IMR-90 (cell line): ENCODE results near the gene SPATS2L. TPM values are rescaled to one million over a fixed set of nuclear protein-coding genes. Genes with fewer than 3 reads are reported as not detected.

Source experiments
- ATAC-seq: fragments of 200-7000 bp; cut with Tn5 transposase; 2 replicates; pipeline ENCODE4 v1.9.1; 2020; ENCODE audit warnings: low read depth, mild to moderate bottlenecking, moderate library complexity
- BruUV-seq: library from RNA; stranded (reverse); fragments of 400-500 nt; replicated peaks from 2 replicates; lab custom pipeline; 2021; lab: Mats Ljungman, UMichigan
- CTCF ChIA-PET: fragments of 300-600 bp; formaldehyde crosslinking; extraction: SDS; loops from one replicate; lab custom pipeline; 2021; ENCODE audit warnings: antibody characterized with exemption; lab: Yijun Ruan, JAX
- POLR2A ChIA-PET: fragments of 300-600 bp; sonication (Branson Sonifier 250); formaldehyde crosslinking; loops from one replicate; lab custom pipeline; 2022; ENCODE audit warnings: antibody characterized with exemption; ENCODE audit not compliant: unreplicated experiment; lab: Charles Lee
- DNase-seq: peaks from one replicate; pipeline ENCODE4 v3.0.0; 2013
- H2AFZ ChIP-seq: replicated peaks from 2 replicates; pipeline ENCODE3; 2013; ENCODE audit warnings: low read length, mild to moderate bottlenecking; ENCODE audit not compliant: poor library complexity
- H2AK5ac ChIP-seq: 2 replicates; pipeline ENCODE4 v1.6.1; 2013; ENCODE audit warnings: low read depth, low read length, inconsistent platforms
- H2AK9ac ChIP-seq: replicated peaks from 2 replicates; pipeline ENCODE3; 2013; ENCODE audit warnings: mild to moderate bottlenecking, low read depth, low read length, moderate library complexity; ENCODE audit not compliant: poor library complexity
- H2BK120ac ChIP-seq: 2 replicates; pipeline ENCODE4 v1.6.1; 2013; ENCODE audit warnings: low read depth, low read length, inconsistent platforms
- H2BK15ac ChIP-seq: 3 replicates; pipeline ENCODE4 v1.6.1; 2013; ENCODE audit warnings: low read depth, low read length, inconsistent platforms
- H2BK20ac ChIP-seq: 2 replicates; pipeline ENCODE4 v1.6.1; 2013; ENCODE audit warnings: low read depth, mild to moderate bottlenecking, inconsistent platforms, low read length, moderate library complexity
- H2BK5ac ChIP-seq: 2 replicates; pipeline ENCODE4 v1.6.1; 2013; ENCODE audit warnings: mild to moderate bottlenecking, low read depth, low read length, inconsistent platforms; ENCODE audit not compliant: poor library complexity, severe bottlenecking
- H3K14ac ChIP-seq: replicated peaks from 2 replicates; pipeline ENCODE4 v1.6.1; 2013; ENCODE audit warnings: low read depth, low read length, inconsistent platforms
- H3K18ac ChIP-seq: 2 replicates; pipeline ENCODE4 v1.6.1; 2013; ENCODE audit warnings: low read depth, low read length, control low read depth
- H3K23ac ChIP-seq: 2 replicates; pipeline ENCODE4 v1.6.1; 2013; ENCODE audit warnings: low read depth, low read length, inconsistent platforms
- H3K27ac ChIP-seq: 2 replicates; pipeline ENCODE4 v1.5.1; 2013; ENCODE audit warnings: mild to moderate bottlenecking, control low read depth, low read length; ENCODE audit not compliant: insufficient read depth
- H3K27me3 ChIP-seq: 2 replicates; pipeline ENCODE4 v1.6.1; 2013; ENCODE audit warnings: low read length; ENCODE audit not compliant: control insufficient read depth, insufficient read depth
- H3K36me3 ChIP-seq: 2 replicates; pipeline ENCODE4 v1.6.1; 2013; ENCODE audit warnings: low read length, mixed read lengths; ENCODE audit not compliant: control insufficient read depth, insufficient read depth
- H3K4ac ChIP-seq: 2 replicates; pipeline ENCODE4 v1.6.1; 2013; ENCODE audit warnings: low read depth, low read length, inconsistent platforms
- H3K4me1 ChIP-seq: 2 replicates; pipeline ENCODE4 v1.6.1; 2013; ENCODE audit warnings: low read length, mixed read lengths; ENCODE audit not compliant: control insufficient read depth, insufficient read depth
- H3K4me2 ChIP-seq: 2 replicates; pipeline ENCODE4 v1.6.1; 2013; ENCODE audit warnings: low read depth, mild to moderate bottlenecking, control low read depth, low read length, moderate library complexity
- H3K4me3 ChIP-seq: 2 replicates; pipeline ENCODE4 v1.5.1; 2013; ENCODE audit warnings: low read depth, mild to moderate bottlenecking, control low read depth, low read length, moderate library complexity; ENCODE audit not compliant: insufficient read depth
- H3K56ac ChIP-seq: 2 replicates; pipeline ENCODE4 v1.6.1; 2013; ENCODE audit warnings: low read length, inconsistent platforms; ENCODE audit not compliant: insufficient read depth; ENCODE audit errors: extremely low read depth
- H3K79me1 ChIP-seq, 2 experiments: 2 replicates each; pipeline ENCODE4 v1.6.1; 2013; ENCODE audit warnings: low read length in 2 of 2, inconsistent platforms in 1 of 2, low read depth in 1 of 2
- H3K9ac ChIP-seq: 2 replicates; pipeline ENCODE4 v1.6.1; 2013; ENCODE audit warnings: low read depth, low read length, control low read depth
- H3K9me1 ChIP-seq: 2 replicates; pipeline ENCODE4 v1.6.1; 2013; ENCODE audit warnings: low read length, inconsistent platforms; ENCODE audit not compliant: insufficient read depth
- H3K9me3 ChIP-seq: 2 replicates; pipeline ENCODE4 v1.6.1; 2013; ENCODE audit warnings: low read length; ENCODE audit not compliant: control insufficient read depth, insufficient read depth
- H4K20me1 ChIP-seq: 2 replicates; pipeline ENCODE4 v1.6.1; 2013; ENCODE audit warnings: low read length, inconsistent platforms; ENCODE audit not compliant: insufficient read depth
- H4K5ac ChIP-seq: 2 replicates; pipeline ENCODE4 v1.6.1; 2013; ENCODE audit warnings: mild to moderate bottlenecking, low read depth, low read length, control low read depth
- H4K8ac ChIP-seq, 2 experiments: 2 replicates each; pipeline ENCODE4 v1.6.1; 2013; ENCODE audit warnings: low read depth in 2 of 2, low read length in 2 of 2, control low read depth in 1 of 2, inconsistent platforms in 1 of 2
- H4K91ac ChIP-seq: 2 replicates; pipeline ENCODE4 v1.6.1; 2013; ENCODE audit warnings: low read depth, low read length, inconsistent platforms; ENCODE audit not compliant: insufficient read depth
- BHLHE40 ChIP-seq: fragments of 150-350 bp; IDR thresholded peaks from 2 replicates; pipeline ENCODE4 v1.6.1; 2016; ENCODE audit warnings: mild to moderate bottlenecking, low read depth, low read length
- CEBPB ChIP-seq: IDR thresholded peaks from 2 replicates; pipeline ENCODE4 v1.6.1; 2012; ENCODE audit warnings: low read depth, low read length, improper control_type of control experiment
- CHD1 ChIP-seq: IDR thresholded peaks from 2 replicates; pipeline ENCODE4 v1.6.1; 2012; ENCODE audit warnings: low read depth, low read length, improper control_type of control experiment
- CTCF ChIP-seq: conservative IDR thresholded peaks from 2 replicates; pipeline ENCODE4 v1.5.1; 2012; ENCODE audit warnings: mild to moderate bottlenecking, low read depth, low read length, improper control_type of control experiment
- ELK1 ChIP-seq: fragments of 150-350 bp; IDR thresholded peaks from 2 replicates; pipeline ENCODE4 v1.6.1; 2016; ENCODE audit warnings: low read depth, mild to moderate bottlenecking, low read length, moderate library complexity, borderline replicate concordance
- FOS ChIP-seq: fragments of 150-350 bp; IDR thresholded peaks from 2 replicates; pipeline ENCODE4 v1.6.1; 2016; ENCODE audit warnings: low read depth, low read length
- MAFK ChIP-seq: IDR thresholded peaks from 2 replicates; pipeline ENCODE4 v1.6.1; 2012; ENCODE audit warnings: low read depth, low read length, improper control_type of control experiment
- MAZ ChIP-seq: IDR thresholded peaks from 2 replicates; pipeline ENCODE4 v1.6.1; 2012; ENCODE audit warnings: low read depth, mild to moderate bottlenecking, low read length, improper control_type of control experiment, moderate library complexity, borderline replicate concordance
- NFE2L2 ChIP-seq: fragments of 150-350 bp; IDR thresholded peaks from 2 replicates; pipeline ENCODE4 v1.6.1; 2016; ENCODE audit warnings: low read depth, mild to moderate bottlenecking, low read length
- POLR2A ChIP-seq: IDR thresholded peaks from 2 replicates; pipeline ENCODE4 v1.6.1; 2012; ENCODE audit warnings: mild to moderate bottlenecking, low read depth, low read length
- RCOR1 ChIP-seq: IDR thresholded peaks from 2 replicates; pipeline ENCODE4 v1.6.1; 2012; ENCODE audit warnings: mild to moderate bottlenecking, low read length, improper control_type of control experiment; ENCODE audit not compliant: insufficient replicate concordance
- RFX5 ChIP-seq: IDR thresholded peaks from 2 replicates; pipeline ENCODE4 v1.8.0; 2012; ENCODE audit warnings: low read depth, mild to moderate bottlenecking, low read length, moderate library complexity
- SMC3 ChIP-seq: fragments of 150-350 bp; IDR thresholded peaks from 2 replicates; pipeline ENCODE4 v1.6.1; 2016; ENCODE audit warnings: low read depth, mild to moderate bottlenecking, antibody characterized with exemption, low read length, moderate library complexity
- USF2 ChIP-seq: fragments of 150-350 bp; IDR thresholded peaks from 2 replicates; pipeline ENCODE4 v1.6.1; 2017; ENCODE audit warnings: mild to moderate bottlenecking, antibody characterized with exemption, low read length, low read depth
- WGBS, 2 experiments: methylation state at CpG; one replicate each; pipeline versions ENCODE4 v1.1.5 to v1.1.7; 2013; ENCODE audit warnings: missing lambda C conversion rate in 2 of 2; ENCODE audit not compliant: insufficient read length in 1 of 2; ENCODE audit errors: extremely low coverage in 2 of 2; 5-methylcytosine and 5-hydroxymethylcytosine counted together
- dilution Hi-C: fragments of 300-500 bp; cut with HindIII; formaldehyde crosslinking; loops from one replicate; pipeline ENCODE4 v1.14.3; 2018; ENCODE audit warnings: low sequenced_read_pairs; ENCODE audit not compliant: unreplicated experiment
- in situ Hi-C: fragments of 300-500 bp; cut with MboI; formaldehyde crosslinking; loops from 3 replicates; pipeline ENCODE4 v1.14.3; 2019; ENCODE audit warnings: low sequenced_read_pairs, inconsistent platforms, mixed read lengths
- intact Hi-C: fragments of 100-400 bp; cut with micrococcal nuclease; formaldehyde crosslinking; loops from 2 replicates; pipeline ENCODE4 v1.10.0; 2022
- polyA plus RNA-seq, 3 experiments: library from polyadenylated mRNA; depleted of rRNA; stranded (reverse); fragments of >200 nt; gene quantifications; 2 replicates each; pipeline ENCODE4 v1.2.3, GENCODE V29; 2012; ENCODE audit warnings: low replicate concordance in 1 of 3
- total RNA-seq: library from RNA; depleted of rRNA; stranded (reverse); fragments of >200 nt; gene quantifications from 2 replicates; pipeline ENCODE4 v1.2.3, GENCODE V29; 2012

The SPATS2L gene
- total and polyA plus RNA-seq, 2 of the 4 experiments (the other 2 are of a cell fraction) = 118 to 155 TPM

- H3K4me1 ChIP-seq = peaks cover 11% of the 10 kb centered on the region
- H2BK20ac ChIP-seq = peak overlapping the region; percentile 50; the same call in 1 of the 2 replicates
- no peak overlapping the region for H2BK15ac ChIP-seq
- in situ Hi-C loops (no loop called here), dilution Hi-C loops (no loop called here), intact Hi-C loops (no loop called here)
- H3K27ac ChIP-seq = peak overlapping the region; percentile 31; the same call in 1 of the 2 replicates
- peaks cover 4% of the 10 kb centered on the region; the same call in 1 of the 2 replicates for H3K36me3 ChIP-seq
- H4K5ac ChIP-seq = peak overlapping the region; percentile 47
- peaks cover 18% of the 10 kb centered on the region for H3K9me1 ChIP-seq
- no CpG with 5 or more reads among the region's 6 CpGs for WGBS, 2 experiments
- no peak overlapping the region for H3K56ac ChIP-seq
- ATAC-seq = no peak
- no peaks in the 10 kb centered on the region for H3K27me3 ChIP-seq
- peak overlapping the region; percentile 48; the same call in 1 of the 2 replicates for H3K23ac ChIP-seq
- H3K9ac ChIP-seq = no peak overlapping the region
- peak overlapping the region; percentile 10; the same call in 1 of the 2 replicates for H4K91ac ChIP-seq
- no TSS peak for BruUV-seq
- 0 out of 2 replicates have a peak overlapping the region, but pooled peaks have one; percentile 39 for H3K18ac ChIP-seq
- peak; percentile 23 for DNase-seq
- H3K4ac ChIP-seq = peak overlapping the region; percentile 19; the same call in 1 of the 2 replicates
- H3K4me3 ChIP-seq = no peak overlapping the region
- peak overlapping the region; percentile 36; the same call in 1 of the 2 replicates for H2BK120ac ChIP-seq
- H4K8ac ChIP-seq = peak overlapping the region in 1 of 2 experiments; percentile 24; a peak in 1 of 4 replicates
- POLR2A ChIA-PET = no interaction called here
- no peak overlapping the region for H2AFZ ChIP-seq
- CTCF ChIA-PET = no interaction called here
- H3K14ac ChIP-seq = peak overlapping the region; percentile 1; the same call in 1 of the 2 replicates
- H3K4me2 ChIP-seq = no peak overlapping the region
- H2AK5ac ChIP-seq = peak overlapping the region; percentile 56
- no peaks in the 10 kb centered on the region for H3K9me3 ChIP-seq
- peaks cover 32 to 60% of the 10 kb centered on the region in 2 experiments for H3K79me1 ChIP-seq
- H2AK9ac ChIP-seq = no peak overlapping the region
- H4K20me1 ChIP-seq = peaks cover 35% of the 10 kb centered on the region
- no peak overlapping the region for H2BK5ac ChIP-seq
- no peak for TF ChIP-seq MAFK
- TF ChIP-seq MAZ = no peak
- TF ChIP-seq CHD1 = no peak
- TF ChIP-seq BHLHE40 = no peak
- TF ChIP-seq FOS = no peak
- no peak for TF ChIP-seq RCOR1
- no peak for TF ChIP-seq CTCF
- no peak for TF ChIP-seq RFX5
- no peak for TF ChIP-seq USF2
- TF ChIP-seq NFE2L2 = no peak
- no peak for TF ChIP-seq SMC3
- TF ChIP-seq CEBPB = no peak
- TF ChIP-seq POLR2A = no peak
- TF ChIP-seq ELK1 = no peak
Measured at GRCh38 chr2:200340508-200341224, 34.2 kb downstream of the SPATS2L start.
